HepG2 (cell line): ENCODE data around the gene PRDM12. TPM values are rescaled to one million over a fixed set of nuclear protein-coding genes. Genes with fewer than 3 reads are reported as not detected.

Experiments used
- ATAC-seq: fragments of 200-7000 bp; cut with Tn5 transposase; 3 replicates; pipeline ENCODE4 v1.9.1; 2020; ENCODE audit warnings: mild to moderate bottlenecking, moderate library complexity
- BruUV-seq: library from RNA; stranded (reverse); fragments of 400-500 nt; replicated peaks from 2 replicates; lab custom pipeline; 2021; lab: Mats Ljungman, UMichigan
- CTCF ChIA-PET: fragments of 300-600 bp; formaldehyde crosslinking; extraction: SDS; loops from one replicate; lab custom pipeline; 2021; ENCODE audit warnings: low total read pairs, inconsistent platforms, low intra/inter-chr PET ratio; lab: Yijun Ruan, JAX
- POLR2A ChIA-PET: fragments of 350-600 bp; sonication (Branson Sonifier 250); formaldehyde crosslinking; loops from one replicate; lab custom pipeline; 2020; ENCODE audit warnings: antibody characterized with exemption, inconsistent platforms; lab: Yijun Ruan, JAX
- DNase-seq: peaks from one replicate; pipeline ENCODE4 v3.0.0-alpha.2; 2015; ENCODE audit warnings: low spot score
- FAIRE-seq: peaks from 3 replicates; lab custom pipeline; 2011; peaks lifted over from hg19 to GRCh38; lab: Jason Lieb, UNC
- H2AFZ ChIP-seq: one replicate; pipeline ENCODE4 v1.6.1; 2011; ENCODE audit warnings: low read length, inconsistent platforms
- H3K27ac ChIP-seq: fragments of 300-600 bp; 3 replicates; pipeline ENCODE4 v1.8.0; 2011; ENCODE audit warnings: mixed run types, mild to moderate bottlenecking, mixed read lengths, low read length, inconsistent platforms; ENCODE audit not compliant: insufficient read depth; ENCODE audit errors: extremely low read length
- H3K27me3 ChIP-seq, 2 experiments: fragments of 200-600 bp in 1 of 2; 2 replicates in 1 of 2; 3 replicates in 1 of 2; pipeline versions ENCODE4 v1.6.0 to v1.8.0; 2011; ENCODE audit warnings: low read length in 2 of 2, mild to moderate bottlenecking in 2 of 2, moderate library complexity in 2 of 2, inconsistent platforms in 1 of 2; ENCODE audit not compliant: insufficient read depth in 2 of 2, control insufficient read depth in 1 of 2
- H3K36me3 ChIP-seq, 2 experiments: fragments of 200-600 bp in 1 of 2; replicated peaks in 1 of 2; 2 replicates in 1 of 2; 3 replicates in 1 of 2; pipeline versions ENCODE4 v1.5.1 to v1.8.0; 2011; ENCODE audit warnings: low read length in 2 of 2, inconsistent platforms in 1 of 2; ENCODE audit not compliant: insufficient read depth in 2 of 2, control insufficient read depth in 1 of 2
- H3K4me1 ChIP-seq: 2 replicates; pipeline ENCODE4 v1.5.1; 2012; ENCODE audit warnings: low read length, inconsistent platforms; ENCODE audit not compliant: insufficient read depth
- H3K4me2 ChIP-seq: 2 replicates; pipeline ENCODE4 v1.6.0; 2011; ENCODE audit warnings: low read depth, low read length, inconsistent platforms
- H3K4me3 ChIP-seq, 3 experiments: fragments of 200-600 bp in 1 of 3; sonication (generic), shearing (Covaris generic) in 1 of 3; replicated peaks in 1 of 3; 2 replicates each; pipeline ENCODE4 v1.5.1; 2011 to 2016; ENCODE audit warnings: low read length in 3 of 3, inconsistent platforms in 2 of 3, low read depth in 2 of 3, mild to moderate bottlenecking in 2 of 3, control low read depth in 1 of 3, mixed read lengths in 1 of 3; ENCODE audit not compliant: insufficient read depth in 1 of 3
- H3K79me2 ChIP-seq: one replicate; pipeline ENCODE4 v1.6.1; 2011; ENCODE audit warnings: low read length, inconsistent platforms; ENCODE audit not compliant: insufficient read depth
- H3K9ac ChIP-seq: 2 replicates; pipeline ENCODE4 v1.6.0; 2011; ENCODE audit warnings: mild to moderate bottlenecking, low read depth, low read length, inconsistent platforms; ENCODE audit not compliant: insufficient read depth
- H3K9me3 ChIP-seq: 2 replicates; pipeline ENCODE4 v1.5.1; 2012; ENCODE audit warnings: mild to moderate bottlenecking, low read length
- H4K20me1 ChIP-seq: 2 replicates; pipeline ENCODE4 v1.6.0; 2011; ENCODE audit warnings: inconsistent platforms, mild to moderate bottlenecking, low read length, moderate library complexity; ENCODE audit not compliant: insufficient read depth
- ATRX ChIP-seq: sonication (generic); formaldehyde crosslinking; IDR thresholded peaks from 2 replicates; pipeline ENCODE4 v1.4.0; 2020; ENCODE audit warnings: missing genetic modification reagents, borderline replicate concordance
- BRCA1 ChIP-seq: sonication (generic); formaldehyde crosslinking; IDR thresholded peaks from 2 replicates; pipeline ENCODE4 v1.4.0; 2020; ENCODE audit warnings: missing genetic modification reagents
- BRF2 ChIP-seq: sonication (generic); formaldehyde crosslinking; IDR thresholded peaks from 2 replicates; pipeline ENCODE4 v1.8.1; 2022; ENCODE audit warnings: mild to moderate bottlenecking, missing genetic modification reagents
- E2F2 ChIP-seq: sonication (generic); formaldehyde crosslinking; IDR thresholded peaks from 2 replicates; pipeline ENCODE4 v1.4.0; 2020; ENCODE audit warnings: missing genetic modification reagents, borderline replicate concordance
- MAFK ChIP-seq, 2 experiments: IDR thresholded peaks in 1 of 2; conservative IDR thresholded peaks in 1 of 2; 2 replicates each; pipeline ENCODE4 v1.6.1; 2011; ENCODE audit warnings: improper control_type of control experiment in 2 of 2, low read length in 2 of 2
- RXRB ChIP-seq: IDR thresholded peaks from 2 replicates; pipeline ENCODE4 v1.6.1; 2016; ENCODE audit warnings: borderline replicate concordance, missing genetic modification reagents, missing compliant biosample characterization
- ZFP41 ChIP-seq: sonication (generic); formaldehyde crosslinking; IDR thresholded peaks from 2 replicates; pipeline ENCODE4 v1.4.0; 2020; ENCODE audit warnings: mild to moderate bottlenecking, missing genetic modification reagents, borderline replicate concordance
- ZNF549 ChIP-seq: sonication (generic); formaldehyde crosslinking; IDR thresholded peaks from 2 replicates; pipeline ENCODE4 v1.5.0; 2020; ENCODE audit warnings: missing genetic modification reagents
- ZNF562 ChIP-seq: sonication (generic); formaldehyde crosslinking; IDR thresholded peaks from 2 replicates; pipeline ENCODE4 v1.8.0; 2022; ENCODE audit warnings: missing genetic modification reagents, borderline replicate concordance
- ZNF678 ChIP-seq: sonication (generic); formaldehyde crosslinking; IDR thresholded peaks from 2 replicates; pipeline ENCODE4 v1.4.0; 2020; ENCODE audit warnings: mild to moderate bottlenecking, missing genetic modification reagents
- WGBS: methylation state at CpG from one replicate; pipeline ENCODE4 v1.1.6; 2017; ENCODE audit warnings: low lambda C conversion rate; 5-methylcytosine and 5-hydroxymethylcytosine counted together
- in situ Hi-C: cut with HindIII; loops from 2 replicates; pipeline ENCODE4 v1.10.0; 2017; ENCODE audit warnings: low pct_unique_long_range_greater_than_20kb; ENCODE audit not compliant: extremely low pct_ligation_motif_present
- intact Hi-C: fragments of 100-400 bp; cut with micrococcal nuclease; formaldehyde crosslinking; loops from one replicate; pipeline ENCODE4 v1.10.0; 2022; ENCODE audit not compliant: unreplicated experiment
- polyA plus RNA-seq, 8 experiments: library from polyadenylated mRNA; depleted of rRNA in 3 of 8; stranded (reverse) in 7 of 8; unstranded in 1 of 8; fragments of >200 nt; fragmentation: Illumina TruSeq in 4 of 8; extraction: Trizol in 4 of 8; gene quantifications; 2 replicates each; pipeline versions ENCODE4 v1.2.1 to v1.2.3, GENCODE V29; 2011 to 2016; ENCODE audit warnings: low read depth in 4 of 8, missing spikeins in 1 of 8, mixed read lengths in 1 of 8; ENCODE audit not compliant: insufficient read depth in 1 of 8
- total RNA-seq, 5 experiments: library from RNA; depleted of rRNA; stranded (reverse); fragments of >200 nt; fragmentation: Illumina TruSeq; extraction: Trizol; gene quantifications; 2 replicates each; pipeline ENCODE4 v1.2.3, GENCODE V29; 2016; ENCODE audit warnings: low read depth in 1 of 5
- TF ChIP-seq, protein P1 (sequence below): sonication (generic); formaldehyde crosslinking; IDR thresholded peaks from 2 replicates; pipeline ENCODE4 v1.5.0; 2020; ENCODE audit warnings: missing genetic modification reagents, mild to moderate bottlenecking, borderline replicate concordance
- TF ChIP-seq, protein P2 (sequence below): sonication (generic); formaldehyde crosslinking; IDR thresholded peaks from 2 replicates; pipeline ENCODE4 v1.4.0; 2020; ENCODE audit warnings: missing genetic modification reagents, mild to moderate bottlenecking, borderline replicate concordance

Gene PRDM12
- total and polyA plus RNA-seq, 2 of the 13 experiments (the other 11 are each of a cell fraction or from before 2014, with no cell fraction given) = 0.04 to 0.07 TPM

DNA sequence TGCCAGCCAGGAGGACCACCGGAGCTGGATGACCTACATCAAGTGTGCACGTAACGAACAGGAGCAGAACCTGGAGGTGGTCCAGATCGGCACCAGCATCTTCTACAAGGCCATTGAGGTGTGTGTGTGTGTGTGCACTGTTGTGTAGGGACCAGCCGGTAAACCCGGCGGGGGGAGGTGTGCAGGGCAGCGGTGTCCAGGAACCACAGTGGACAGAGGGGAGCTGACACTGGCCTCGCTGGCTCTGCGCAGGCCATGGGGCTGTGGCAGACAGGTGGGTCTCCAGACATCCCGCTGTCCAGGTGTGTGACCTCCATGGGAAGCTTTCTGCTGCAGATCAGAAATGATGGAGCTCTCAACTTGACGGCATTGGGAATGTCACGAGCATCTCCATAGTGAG, 3.8 kb downstream of the PRDM12 start:
- no peak for TF ChIP-seq MAFK (conservative IDR thresholded peaks at IDR 0.05 in 1 of 2, IDR thresholded peaks at IDR 0.05 in 1 of 2; ENCODE audit: low read length in 2 of 2)
- no peak for TF ChIP-seq ZNF678 (CRISPR knock-in tag)
- WGBS = 37% methylated on average over 6 of the region's 13 CpGs
- H3K79me2 ChIP-seq = no peaks in the 10 kb centered on the region
- CTCF ChIA-PET = no interaction called here
- H3K4me2 ChIP-seq = no peak overlapping the region
- POLR2A ChIA-PET = no interaction called here
- in situ Hi-C loops (no loop called here), intact Hi-C loops (no loop called here)
- no peak for DNase-seq
- peaks cover 16 to 71% of the 10 kb centered on the region in 2 experiments for H3K27me3 ChIP-seq
- no peak for ATAC-seq
- FAIRE-seq = no peak
- no peaks in the 10 kb centered on the region for H3K36me3 ChIP-seq
- peaks cover 3% of the 10 kb centered on the region; the same call in 1 of the 2 replicates for H3K4me1 ChIP-seq
- H3K9me3 ChIP-seq = no peaks in the 10 kb centered on the region
- no peaks in the 10 kb centered on the region for H4K20me1 ChIP-seq
- H3K9ac ChIP-seq = no peak overlapping the region
- H3K27ac ChIP-seq = no peak overlapping the region
- H2AFZ ChIP-seq = no peak overlapping the region
- BruUV-seq = no TSS peak
- H3K4me3 ChIP-seq = no peak overlapping the region

DNA sequence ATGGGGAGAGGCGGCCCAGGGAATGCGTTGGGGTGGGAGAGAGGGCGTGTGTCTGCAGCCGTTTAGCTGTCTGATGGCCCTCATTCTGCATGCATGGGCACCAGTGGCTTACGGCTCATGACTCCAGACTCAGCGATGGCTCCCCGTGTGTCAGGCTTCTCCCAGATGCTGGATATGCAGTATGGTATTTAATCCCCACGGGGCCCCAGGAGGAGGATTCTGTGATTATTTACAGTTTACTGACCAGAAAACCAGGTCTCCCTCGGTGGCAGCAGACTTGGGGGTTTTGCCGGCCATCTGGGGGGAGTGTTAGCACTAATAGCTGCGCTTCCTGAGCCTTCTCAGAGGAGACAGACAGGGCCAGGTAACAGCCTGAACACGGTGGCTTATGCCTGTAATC, 4.3 kb downstream of the PRDM12 start:
- POLR2A ChIA-PET = no interaction called here
- TF ChIP-seq ZNF549 = no peak
- TF ChIP-seq ZNF562 (CRISPR knock-in tag) = no peak
- no peak for TF ChIP-seq E2F2 (CRISPR knock-in tag)
- TF ChIP-seq ATRX (CRISPR knock-in tag) = no peak
- no peak for TF ChIP-seq RXRB
- no peak for TF ChIP-seq BRCA1
- TF ChIP-seq ZFP41 (CRISPR knock-in tag) = no peak
- TF ChIP-seq, protein P1, sequence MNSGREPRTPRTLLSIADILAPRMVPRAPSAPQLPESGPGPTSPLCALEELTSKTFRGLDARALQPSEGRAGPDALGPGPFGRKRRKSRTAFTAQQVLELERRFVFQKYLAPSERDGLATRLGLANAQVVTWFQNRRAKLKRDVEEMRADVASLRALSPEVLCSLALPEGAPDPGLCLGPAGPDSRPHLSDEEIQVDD (CRISPR knock-in tag) = no peak
- TF ChIP-seq, protein P2, sequence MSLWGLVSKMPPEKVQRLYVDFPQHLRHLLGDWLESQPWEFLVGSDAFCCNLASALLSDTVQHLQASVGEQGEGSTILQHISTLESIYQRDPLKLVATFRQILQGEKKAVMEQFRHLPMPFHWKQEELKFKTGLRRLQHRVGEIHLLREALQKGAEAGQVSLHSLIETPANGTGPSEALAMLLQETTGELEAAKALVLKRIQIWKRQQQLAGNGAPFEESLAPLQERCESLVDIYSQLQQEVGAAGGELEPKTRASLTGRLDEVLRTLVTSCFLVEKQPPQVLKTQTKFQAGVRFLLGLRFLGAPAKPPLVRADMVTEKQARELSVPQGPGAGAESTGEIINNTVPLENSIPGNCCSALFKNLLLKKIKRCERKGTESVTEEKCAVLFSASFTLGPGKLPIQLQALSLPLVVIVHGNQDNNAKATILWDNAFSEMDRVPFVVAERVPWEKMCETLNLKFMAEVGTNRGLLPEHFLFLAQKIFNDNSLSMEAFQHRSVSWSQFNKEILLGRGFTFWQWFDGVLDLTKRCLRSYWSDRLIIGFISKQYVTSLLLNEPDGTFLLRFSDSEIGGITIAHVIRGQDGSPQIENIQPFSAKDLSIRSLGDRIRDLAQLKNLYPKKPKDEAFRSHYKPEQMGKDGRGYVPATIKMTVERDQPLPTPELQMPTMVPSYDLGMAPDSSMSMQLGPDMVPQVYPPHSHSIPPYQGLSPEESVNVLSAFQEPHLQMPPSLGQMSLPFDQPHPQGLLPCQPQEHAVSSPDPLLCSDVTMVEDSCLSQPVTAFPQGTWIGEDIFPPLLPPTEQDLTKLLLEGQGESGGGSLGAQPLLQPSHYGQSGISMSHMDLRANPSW (CRISPR knock-in tag) = no peak
- no peak for TF ChIP-seq BRF2 (CRISPR knock-in tag)

More for the DNA sequence above, 4.3 kb downstream of the PRDM12 start:
- Histone ChIP-seq H3K79me2 (no peaks in the 10 kb centered on the region), H3K9ac (no peak overlapping the region), H3K4me1 (no peaks in the 10 kb centered on the region; the same call in 1 of the 2 replicates), H4K20me1 (no peaks in the 10 kb centered on the region), H3K4me2 (no peak overlapping the region), H3K9me3 (no peaks in the 10 kb centered on the region), H3K4me3 (no peak overlapping the region), H2AFZ (no peak overlapping the region), H3K36me3 (no peaks in the 10 kb centered on the region), H3K27ac (no peak overlapping the region), H3K27me3 (peaks cover 16 to 67% of the 10 kb centered on the region in 2 experiments)
- ATAC-seq = no peak
- WGBS = 37% methylated on average over 10 of the region's 12 CpGs
- BruUV-seq = no TSS peak
- FAIRE-seq = no peak
- no peak for DNase-seq
- CTCF ChIA-PET = no interaction called here
- in situ Hi-C loops = no loop called here
- intact Hi-C loops = no loop called here
